K562 (cell line): ENCODE measurements around the gene CRYBA1. TPM values are rescaled to one million over a fixed set of nuclear protein-coding genes. Genes with fewer than 3 reads are reported as not detected.

ENCODE experiments used
- ATAC-seq: fragments of 200-7000 bp; cut with Tn5 transposase; 3 replicates; pipeline ENCODE4 v1.9.1; 2020; ENCODE audit warnings: moderate library complexity
- BruUV-seq: library from RNA; stranded (reverse); fragments of 400-500 nt; replicated peaks from 2 replicates; lab custom pipeline; 2021; lab: Mats Ljungman, UMichigan
- CTCF ChIA-PET: fragments of 300-600 bp; formaldehyde crosslinking; extraction: SDS; loops from one replicate; lab custom pipeline; 2021; ENCODE audit warnings: low intra/inter-chr PET ratio; lab: Yijun Ruan, JAX
- POLR2A ChIA-PET: fragments of 300-600, 350-650 bp; sonication (Branson Sonifier 250); formaldehyde crosslinking; extraction: SDS; loops from one replicate; lab custom pipeline; 2021; ENCODE audit warnings: antibody characterized with exemption, inconsistent platforms; lab: Yijun Ruan, JAX
- DNase-seq, 4 experiments: peaks; one replicate each; pipeline versions ENCODE4 v3.0.0 to v3.0.0-alpha.2; 2011 to 2018; ENCODE audit warnings: low spot score in 3 of 4, mixed read lengths in 3 of 4; ENCODE audit errors: extremely low read depth in 1 of 4
- FAIRE-seq: peaks from 2 replicates; lab custom pipeline; 2011; peaks lifted over from hg19 to GRCh38; lab: Jason Lieb, UNC
- H2AFZ ChIP-seq: 2 replicates; pipeline ENCODE4 v1.6.0; 2011; ENCODE audit warnings: low read depth, low read length, control low read depth, inconsistent platforms
- H3K27ac ChIP-seq: fragments of 200-600 bp; 3 replicates; pipeline ENCODE4 v1.8.0; 2011; ENCODE audit warnings: low read depth, mild to moderate bottlenecking, control low read depth, inconsistent platforms, low read length, moderate library complexity, mixed read lengths; ENCODE audit errors: extremely low read depth
- H3K27me3 ChIP-seq, 2 experiments: fragments of 300-600 bp in 1 of 2; 2 replicates in 1 of 2; 3 replicates in 1 of 2; pipeline versions ENCODE4 v1.6.0 to v1.8.0; 2011; ENCODE audit warnings: inconsistent platforms in 2 of 2, low read length in 2 of 2, mild to moderate bottlenecking in 1 of 2, mixed read lengths in 1 of 2, moderate library complexity in 1 of 2; ENCODE audit not compliant: control insufficient read depth in 2 of 2, insufficient read depth in 2 of 2
- H3K36me3 ChIP-seq: fragments of 300-600 bp; 3 replicates; pipeline ENCODE4 v1.8.0; 2011; ENCODE audit warnings: mild to moderate bottlenecking, low read length, inconsistent platforms; ENCODE audit not compliant: control insufficient read depth, insufficient read depth
- H3K4me1 ChIP-seq, 2 experiments: fragments of 200-600 bp in 1 of 2; replicated peaks in 1 of 2; 2 replicates in 1 of 2; 3 replicates in 1 of 2; pipeline versions ENCODE4 v1.5.1 to v1.8.0; 2011; ENCODE audit warnings: inconsistent platforms in 2 of 2, low read length in 2 of 2, mild to moderate bottlenecking in 1 of 2, mixed read lengths in 1 of 2, moderate library complexity in 1 of 2; ENCODE audit not compliant: control insufficient read depth in 2 of 2, insufficient read depth in 2 of 2
- H3K4me2 ChIP-seq: 2 replicates; pipeline ENCODE4 v1.6.1; 2011; ENCODE audit warnings: low read length, control low read depth, inconsistent platforms, mixed read lengths; ENCODE audit not compliant: insufficient read depth
- H3K4me3 ChIP-seq: fragments of 200-600 bp; sonication (generic), shearing (Covaris generic); 2 replicates; pipeline ENCODE4 v1.5.1; 2016; ENCODE audit warnings: control low read depth, inconsistent platforms
- H3K79me2 ChIP-seq: fragments of 200-600 bp; 3 replicates; pipeline ENCODE4 v1.8.0; 2011; ENCODE audit warnings: low read length, inconsistent platforms; ENCODE audit not compliant: control insufficient read depth, insufficient read depth
- H3K9ac ChIP-seq, 2 experiments: 2 replicates each; pipeline versions ENCODE4 v1.6.0 to v1.6.1; 2011; ENCODE audit warnings: low read depth in 2 of 2, low read length in 2 of 2, control low read depth in 1 of 2, inconsistent platforms in 1 of 2, mild to moderate bottlenecking in 1 of 2, mixed read lengths in 1 of 2; ENCODE audit not compliant: insufficient read depth in 1 of 2
- H3K9me1 ChIP-seq: one replicate; pipeline ENCODE4 v1.6.0; 2011; ENCODE audit warnings: inconsistent platforms, mild to moderate bottlenecking, low read length, moderate library complexity; ENCODE audit not compliant: control insufficient read depth, insufficient read depth
- H3K9me3 ChIP-seq: replicated peaks from 2 replicates; pipeline ENCODE4 v1.5.1; 2011; ENCODE audit warnings: low read depth, low read length, inconsistent platforms; ENCODE audit not compliant: control insufficient read depth, insufficient read depth
- H4K20me1 ChIP-seq: replicated peaks from 2 replicates; pipeline ENCODE4 v1.6.1; 2011; ENCODE audit warnings: low read length, inconsistent platforms, mixed read lengths; ENCODE audit not compliant: control insufficient read depth, insufficient read depth
- NFIX ChIP-seq: fragments of 250-450 bp; sonication (Bioruptor Pico); IDR thresholded peaks from 2 replicates; pipeline ENCODE4 v1.4.0; 2020; ENCODE audit warnings: low read depth, mild to moderate bottlenecking, moderate library complexity
- SAP30 ChIP-seq: fragments of 200-600 bp; sonication (generic); IDR thresholded peaks from 2 replicates; pipeline ENCODE4 v1.6.1; 2012; ENCODE audit warnings: borderline replicate concordance, low read depth, mild to moderate bottlenecking, moderate library complexity, low read length, control low read depth, inconsistent platforms; ENCODE audit not compliant: insufficient read depth, poor library complexity, severe bottlenecking
- SMC3 ChIP-seq: conservative IDR thresholded peaks from 2 replicates; pipeline ENCODE4 v1.6.1; 2011; ENCODE audit warnings: low read depth, low read length, improper control_type of control experiment; ENCODE audit not compliant: insufficient read depth
- ZNF24 ChIP-seq: fragments of 450-650 bp; IDR thresholded peaks from 2 replicates; pipeline ENCODE4 v1.6.1; 2016
- WGBS: fragments of 100-300 bp; shearing (Covaris generic); methylation state at CpG from one replicate; pipeline ENCODE4 v1.1.6; 2016; ENCODE audit warnings: low coverage, mixed read lengths; ENCODE audit not compliant: insufficient coverage; ENCODE audit errors: missing lambda C conversion rate; 5-methylcytosine and 5-hydroxymethylcytosine counted together
- in situ Hi-C: fragments of 300-500 bp; cut with MboI; formaldehyde crosslinking; loops from 4 replicates; pipeline ENCODE4 v1.15.0; 2018; ENCODE audit warnings: inconsistent platforms, mixed read lengths
- intact Hi-C: fragments of 100-400 bp; cut with micrococcal nuclease; formaldehyde crosslinking; loops from 2 replicates; pipeline ENCODE4 v1.14.2; 2022
- polyA plus RNA-seq, 8 experiments: library from polyadenylated mRNA; depleted of rRNA in 4 of 8; stranded (reverse) in 5 of 8; unstranded in 3 of 8; fragments of >200 nt; fragmentation: Nextera tagmentation in 2 of 8; fragmentation: Illumina TruSeq in 1 of 8; extraction: Ambion mirVana in 2 of 8; extraction: Trizol in 1 of 8; gene quantifications; 2 replicates each; pipeline versions ENCODE4 v1.2.1 to v1.2.3, GENCODE V29; 2011 to 2014; ENCODE audit warnings: inconsistent platforms in 1 of 8, missing spikeins in 1 of 8
- total RNA-seq, 7 experiments: library from RNA; depleted of rRNA in 6 of 7; stranded (reverse); fragments of >200 nt in 6 of 7; fragmentation: Illumina TruSeq in 2 of 7; extraction: Trizol in 2 of 7; gene quantifications; 2 replicates each; pipeline versions ENCODE4 v1.2.1 to v1.2.3, GENCODE V29; 2011 to 2021; ENCODE audit warnings: low replicate concordance in 1 of 7
- TF ChIP-seq, protein P1 (sequence below), 2 experiments: fragments of 450-650 bp; IDR thresholded peaks; 2 replicates each; pipeline ENCODE4 v1.6.1; 2016
- TF ChIP-seq, protein P2 (sequence below), 3 experiments: IDR thresholded peaks in 2 of 3; conservative IDR thresholded peaks in 1 of 3; 2 replicates each; pipeline ENCODE4 v1.5.1; 2011 to 2012; ENCODE audit warnings: low read length in 3 of 3, mild to moderate bottlenecking in 3 of 3, control low read depth in 2 of 3, improper control_type of control experiment in 1 of 3, inconsistent platforms in 1 of 3, low read depth in 1 of 3, mixed read lengths in 1 of 3, moderate library complexity in 1 of 3; ENCODE audit not compliant: insufficient read depth in 2 of 3

The CRYBA1 gene
- total and polyA plus RNA-seq, 9 of the 15 experiments (the other 6 are each of a cell fraction or from before 2014, with no cell fraction given): not detected

DNA sequence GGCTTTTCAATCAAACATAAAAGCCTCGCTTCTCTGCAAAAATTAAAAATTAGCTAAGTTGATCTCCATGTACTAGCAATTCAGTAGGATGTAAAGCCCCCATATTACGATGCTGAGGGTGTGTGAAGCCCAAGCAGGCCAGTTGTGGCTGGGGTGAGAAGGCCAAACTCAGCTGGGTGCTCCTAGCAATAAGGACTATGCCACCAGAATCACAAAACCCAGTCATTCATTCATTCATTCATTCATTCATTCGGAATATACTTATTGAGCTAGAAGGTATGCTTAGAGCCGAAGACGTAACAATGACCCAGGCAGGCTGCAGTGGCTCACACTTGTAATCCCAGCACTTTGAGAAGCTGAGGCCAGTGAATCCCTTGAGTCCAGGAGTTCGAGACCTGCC lies 3.9 kb upstream of the CRYBA1 start:
- FAIRE-seq (no peak), DNase-seq (no peak), ATAC-seq (no peak)
- WGBS: 59% methylated on average over 6 of the region's 6 CpGs
- Histone ChIP-seq H3K9ac (no peak overlapping the region), H3K36me3 (no peaks in the 10 kb centered on the region), H3K4me1 (peaks cover 3 to 7% of the 10 kb centered on the region in 2 experiments; a peak in 2 of 5 replicates), H3K9me3 (no peaks in the 10 kb centered on the region), H3K79me2 (no peaks in the 10 kb centered on the region), H3K4me2 (no peak overlapping the region), H2AFZ (no peak overlapping the region), H4K20me1 (no peaks in the 10 kb centered on the region), H3K4me3 (no peak overlapping the region), H3K9me1 (no peaks in the 10 kb centered on the region), H3K27ac (no peak overlapping the region), H3K27me3 (no peaks in the 10 kb centered on the region)
- no TSS peak for BruUV-seq
- CTCF ChIA-PET: no interaction called here
- TF ChIP-seq NFIX (CRISPR knock-in tag) (no peak), ZNF24 (peak; percentile 87)
- POLR2A ChIA-PET: interaction anchor here (0.6 to 1.3 kb wide), 2 partner anchors 13 to 50 kb away, joined by 3 to 4 read pairs; no protein-coding TSS in a partner anchor
- in situ Hi-C loops: no loop called here
- intact Hi-C loops: loop anchor here (10.0 kb wide), 1 partner anchor 98 kb away; no protein-coding TSS in a partner anchor

DNA sequence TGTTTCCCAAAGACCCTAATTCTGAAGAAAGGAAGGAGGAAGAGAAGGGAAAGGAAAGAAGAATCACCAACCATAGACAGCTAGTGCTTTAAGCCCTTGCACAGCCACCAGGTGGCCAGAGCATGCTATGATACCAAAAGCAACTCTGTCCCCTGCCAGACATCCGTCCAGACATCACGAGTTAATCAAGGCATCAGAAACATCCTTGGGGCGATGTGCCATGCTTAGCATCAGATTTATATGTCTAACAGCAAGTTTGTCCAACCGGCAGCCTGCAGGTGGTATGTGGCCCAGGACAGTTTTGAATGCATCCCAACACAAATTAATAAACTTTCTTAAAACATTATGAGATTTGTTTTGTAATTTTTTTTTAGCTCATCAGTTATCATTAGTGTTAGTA lies 2.9 kb upstream of the CRYBA1 start:
- ATAC-seq (peak; percentile 84), DNase-seq (peak; percentile 44 to 53 (median 48)), FAIRE-seq (peak; percentile 74)
- CTCF ChIA-PET: no interaction called here
- WGBS: 17% methylated on average over 4 of the region's 4 CpGs
- H3K4me1 ChIP-seq: 0 out of 5 replicates have a peak, but pooled peaks cover 0 to 3% of the 10 kb centered on the region in 2 experiments
- in situ Hi-C loops (no loop called here), intact Hi-C loops (loop anchor here (10.0 kb wide), 1 partner anchor 99 kb away; no protein-coding TSS in a partner anchor)
- no peak overlapping the region for H3K9ac ChIP-seq
- no peak overlapping the region for H3K4me2 ChIP-seq
- BruUV-seq: no TSS peak
- no peak overlapping the region for H3K4me3 ChIP-seq
- no peaks in the 10 kb centered on the region for H3K9me1 ChIP-seq
- H3K79me2 ChIP-seq: no peaks in the 10 kb centered on the region
- H3K27ac ChIP-seq: no peak overlapping the region
- H2AFZ ChIP-seq: no peak overlapping the region
- no peaks in the 10 kb centered on the region for H3K36me3 ChIP-seq
- no peaks in the 10 kb centered on the region for H3K27me3 ChIP-seq
- POLR2A ChIA-PET: interaction anchor here (1.0 to 1.3 kb wide), 3 partner anchors 10 to 15 kb away, joined by 3 to 4 read pairs (median 3); no protein-coding TSS in a partner anchor
- no peaks in the 10 kb centered on the region for H3K9me3 ChIP-seq
- no peaks in the 10 kb centered on the region for H4K20me1 ChIP-seq
- TF ChIP-seq, protein P1, sequence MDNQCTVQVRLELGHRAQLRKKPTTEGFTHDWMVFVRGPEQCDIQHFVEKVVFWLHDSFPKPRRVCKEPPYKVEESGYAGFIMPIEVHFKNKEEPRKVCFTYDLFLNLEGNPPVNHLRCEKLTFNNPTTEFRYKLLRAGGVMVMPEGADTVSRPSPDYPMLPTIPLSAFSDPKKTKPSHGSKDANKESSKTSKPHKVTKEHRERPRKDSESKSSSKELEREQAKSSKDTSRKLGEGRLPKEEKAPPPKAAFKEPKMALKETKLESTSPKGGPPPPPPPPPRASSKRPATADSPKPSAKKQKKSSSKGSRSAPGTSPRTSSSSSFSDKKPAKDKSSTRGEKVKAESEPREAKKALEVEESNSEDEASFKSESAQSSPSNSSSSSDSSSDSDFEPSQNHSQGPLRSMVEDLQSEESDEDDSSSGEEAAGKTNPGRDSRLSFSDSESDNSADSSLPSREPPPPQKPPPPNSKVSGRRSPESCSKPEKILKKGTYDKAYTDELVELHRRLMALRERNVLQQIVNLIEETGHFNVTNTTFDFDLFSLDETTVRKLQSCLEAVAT (IDR thresholded peaks at IDR 0.05): peak in 1 of 2 experiments; percentile 80; a peak in 2 of 4 replicates
- TF ChIP-seq, protein P2, sequence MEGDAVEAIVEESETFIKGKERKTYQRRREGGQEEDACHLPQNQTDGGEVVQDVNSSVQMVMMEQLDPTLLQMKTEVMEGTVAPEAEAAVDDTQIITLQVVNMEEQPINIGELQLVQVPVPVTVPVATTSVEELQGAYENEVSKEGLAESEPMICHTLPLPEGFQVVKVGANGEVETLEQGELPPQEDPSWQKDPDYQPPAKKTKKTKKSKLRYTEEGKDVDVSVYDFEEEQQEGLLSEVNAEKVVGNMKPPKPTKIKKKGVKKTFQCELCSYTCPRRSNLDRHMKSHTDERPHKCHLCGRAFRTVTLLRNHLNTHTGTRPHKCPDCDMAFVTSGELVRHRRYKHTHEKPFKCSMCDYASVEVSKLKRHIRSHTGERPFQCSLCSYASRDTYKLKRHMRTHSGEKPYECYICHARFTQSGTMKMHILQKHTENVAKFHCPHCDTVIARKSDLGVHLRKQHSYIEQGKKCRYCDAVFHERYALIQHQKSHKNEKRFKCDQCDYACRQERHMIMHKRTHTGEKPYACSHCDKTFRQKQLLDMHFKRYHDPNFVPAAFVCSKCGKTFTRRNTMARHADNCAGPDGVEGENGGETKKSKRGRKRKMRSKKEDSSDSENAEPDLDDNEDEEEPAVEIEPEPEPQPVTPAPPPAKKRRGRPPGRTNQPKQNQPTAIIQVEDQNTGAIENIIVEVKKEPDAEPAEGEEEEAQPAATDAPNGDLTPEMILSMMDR (IDR thresholded peaks at IDR 0.05 in 2 of 3, conservative IDR thresholded peaks at IDR 0.05 in 1 of 3; ENCODE audit: insufficient read depth in 2 of 3, low read depth in 1 of 3, low read length in 3 of 3): peak; percentile 55 to 66 (median 66)
- TF ChIP-seq SMC3 (0 out of 2 replicates have a peak, but pooled peaks have one; percentile 20), SAP30 (no peak)
